Spleen (tissue), 7 donors: ENCODE results near the gene PLCH1.

Source experiments
- CTCF ChIP-seq, 11 experiments: fragments of 200-600 bp in 7 of 11; fragments of 450-650 bp in 4 of 11; sonication (generic) in 4 of 11; IDR thresholded peaks in 8 of 11; conservative IDR thresholded peaks in 3 of 11; 1 replicate in 7 of 11; 2 replicates in 4 of 11; pipeline versions ENCODE4 v1.4.0 to v1.8.0; 2016 to 2021; ENCODE audit warnings: antibody characterized with exemption in 11 of 11, inconsistent platforms in 4 of 11, mild to moderate bottlenecking in 1 of 11
- POLR2A ChIP-seq, 3 donors: fragments of 450-650 bp; IDR thresholded peaks; one replicate each; pipeline ENCODE4 v1.5.1; 2017; ENCODE audit warnings: antibody characterized with exemption in 3 of 3, mild to moderate bottlenecking in 1 of 3
- POLR2AphosphoS5 ChIP-seq, 3 donors: sonication (generic); formaldehyde crosslinking; IDR thresholded peaks; one replicate each; pipeline ENCODE4 v1.5.1; 2017; ENCODE audit warnings: antibody characterized with exemption in 3 of 3
- donor health status: DM: no; HTN: no; CAD: no; lungs with moderate emphysema.
- donor health status: DM: no; HTN: no; CAD: no.
- donor health status: DM: no; HTN: no; CAD: no.

GRCh38 chr3:155334914-155335723, 409.8 kb downstream of the PLCH1 start:
- TF ChIP-seq CTCF (IDR thresholded peaks at IDR 0.05 in 8 of 11, conservative IDR thresholded peaks at IDR 0.05 in 3 of 11), result no peak
- TF ChIP-seq POLR2A (IDR thresholded peaks at IDR 0.05), result no peak
- TF ChIP-seq POLR2AphosphoS5 (IDR thresholded peaks at IDR 0.05), result no peak
